Measurements from ENCODE around the gene PRKAR1B. TPM values are rescaled to one million over a fixed set of nuclear protein-coding genes. Genes with fewer than 3 reads are reported as not detected.
A peak's percentile ranks its signal among the peaks of the same experiment; 100 is the strongest.

The PRKAR1B gene
- total and polyA plus RNA-seq, 7 donors: 1.4 to 4.6 (median 1.9) TPM

DNA sequence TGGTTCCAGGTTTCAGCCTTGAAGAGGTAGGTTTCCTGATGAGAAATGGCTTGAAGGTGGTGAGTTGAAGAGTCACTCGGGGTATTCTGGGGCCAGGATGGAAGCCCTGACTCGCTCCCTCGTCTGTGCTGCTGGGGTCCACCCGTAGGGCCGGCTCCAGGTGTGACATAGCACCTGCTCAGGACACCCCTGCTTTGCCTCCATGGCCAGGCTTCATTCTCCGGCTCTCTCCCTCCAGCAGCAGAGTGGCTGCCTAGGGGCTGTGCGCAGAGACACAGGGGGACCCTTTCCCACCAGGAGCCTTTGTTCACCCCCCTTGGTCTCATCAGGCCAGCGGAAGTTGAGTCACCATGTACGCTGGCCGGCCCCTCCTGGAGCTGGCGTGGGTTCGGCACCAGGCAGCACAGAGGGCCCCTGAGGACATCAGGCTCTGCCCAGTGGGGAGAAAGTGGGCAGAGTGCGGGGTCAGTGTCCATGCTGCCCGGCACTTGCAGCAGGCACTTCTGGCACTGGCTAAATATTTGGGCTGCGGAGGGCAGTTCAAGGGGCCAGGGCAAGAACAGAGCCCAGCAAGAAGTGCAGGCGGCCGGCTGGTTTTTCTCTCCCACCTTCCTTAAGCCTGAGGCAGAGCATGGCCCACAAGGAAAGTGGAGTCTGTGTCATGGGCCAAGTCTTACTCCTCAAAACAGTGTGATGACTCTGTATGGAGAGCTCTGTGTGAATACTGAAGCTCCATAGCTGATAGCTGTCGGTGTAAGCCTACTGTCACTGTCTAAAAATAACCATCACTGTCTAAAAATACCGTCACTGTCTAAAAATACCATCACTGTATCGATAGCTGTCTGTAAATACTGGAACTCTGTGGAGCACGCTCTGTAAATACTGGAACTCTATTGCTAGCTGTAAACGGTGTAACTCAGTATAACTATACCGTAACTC is 3.7 kb upstream of the PRKAR1B start:
- intact Hi-C loops (cut with DNase I): loop anchor here (5.0 kb wide), 2 partner anchors 208 to 408 kb away; no protein-coding TSS in a partner anchor
- Histone ChIP-seq H3K36me3 (ENCODE audit: insufficient read depth in 1 of 2, low read depth in 1 of 2) (peaks cover 0 to 3% of the 10 kb centered on the region in 2 donors), H3K27ac (peak overlapping the region; percentile 87), H3K9me3 (peaks cover 10% of the 10 kb centered on the region), H3K4me1 (peaks cover 29% of the 10 kb centered on the region), H3K4me3 (peak overlapping the region; percentile 31), H3K27me3 (ENCODE audit: insufficient read depth in 3 of 3, low read length in 2 of 3) (no peaks in the 10 kb centered on the region)
- ATAC-seq (peak; percentile 76 to 88 (median 86)), DNase-seq (peak in 1 of 2 donors; percentile 36)
- TF ChIP-seq, protein P1, sequence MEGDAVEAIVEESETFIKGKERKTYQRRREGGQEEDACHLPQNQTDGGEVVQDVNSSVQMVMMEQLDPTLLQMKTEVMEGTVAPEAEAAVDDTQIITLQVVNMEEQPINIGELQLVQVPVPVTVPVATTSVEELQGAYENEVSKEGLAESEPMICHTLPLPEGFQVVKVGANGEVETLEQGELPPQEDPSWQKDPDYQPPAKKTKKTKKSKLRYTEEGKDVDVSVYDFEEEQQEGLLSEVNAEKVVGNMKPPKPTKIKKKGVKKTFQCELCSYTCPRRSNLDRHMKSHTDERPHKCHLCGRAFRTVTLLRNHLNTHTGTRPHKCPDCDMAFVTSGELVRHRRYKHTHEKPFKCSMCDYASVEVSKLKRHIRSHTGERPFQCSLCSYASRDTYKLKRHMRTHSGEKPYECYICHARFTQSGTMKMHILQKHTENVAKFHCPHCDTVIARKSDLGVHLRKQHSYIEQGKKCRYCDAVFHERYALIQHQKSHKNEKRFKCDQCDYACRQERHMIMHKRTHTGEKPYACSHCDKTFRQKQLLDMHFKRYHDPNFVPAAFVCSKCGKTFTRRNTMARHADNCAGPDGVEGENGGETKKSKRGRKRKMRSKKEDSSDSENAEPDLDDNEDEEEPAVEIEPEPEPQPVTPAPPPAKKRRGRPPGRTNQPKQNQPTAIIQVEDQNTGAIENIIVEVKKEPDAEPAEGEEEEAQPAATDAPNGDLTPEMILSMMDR (IDR thresholded peaks at IDR 0.05): no peak
- WGBS, 3 donors: 50 to 64% (median 52%) methylated on average over 23 of the region's 23 CpGs

DNA sequence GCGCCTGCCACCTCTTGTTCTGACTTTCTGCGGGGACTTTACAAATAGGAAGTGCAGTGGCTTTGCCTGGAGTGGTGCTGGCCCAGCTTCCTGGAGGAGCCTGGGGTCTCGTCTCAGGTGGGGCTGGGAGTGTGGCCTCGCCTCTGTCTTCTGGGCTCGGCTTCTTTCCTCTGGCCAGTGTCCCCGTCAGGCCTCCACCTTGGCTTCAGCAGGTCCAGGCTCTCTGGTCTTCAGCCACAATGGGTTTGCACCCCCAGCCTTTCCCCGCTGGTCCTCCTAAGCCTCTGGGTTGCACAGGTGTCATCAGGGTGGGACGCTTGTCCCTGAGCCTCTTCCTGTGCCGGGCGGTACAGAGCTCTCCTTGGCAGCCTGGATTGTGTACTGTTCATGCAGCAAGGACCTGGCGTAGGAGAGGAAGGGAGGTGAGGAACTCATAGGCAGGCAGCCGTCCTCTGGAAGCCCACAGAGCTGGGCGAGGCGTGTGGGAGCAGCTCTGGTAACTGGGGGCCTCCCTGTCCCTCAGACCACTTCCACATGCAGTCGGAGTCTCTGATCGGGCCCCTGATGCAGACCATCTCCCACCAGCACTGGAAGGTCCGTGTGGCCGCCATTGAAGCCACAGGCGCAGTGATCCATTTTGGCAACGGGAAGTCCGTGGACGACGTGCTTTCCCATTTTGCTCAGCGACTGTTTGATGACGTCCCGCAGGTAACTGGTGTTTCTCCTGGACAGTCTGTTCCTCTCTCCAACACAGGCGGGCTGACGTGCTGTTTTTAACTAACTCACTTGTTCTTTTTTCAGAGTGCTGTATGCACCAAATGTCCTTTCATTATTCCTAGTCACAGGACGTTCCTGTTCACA is 2.3 kb upstream of the PRKAR1B start:
- no peak for ATAC-seq
- intact Hi-C loops (cut with DNase I): loop anchor here in 1 of 2 donors (5.0 kb wide), 1 partner anchor 207 kb away; no protein-coding TSS in a partner anchor
- WGBS, 3 donors: 89 to 90% (median 89%) methylated on average over 29 of the region's 29 CpGs
- Histone ChIP-seq H3K4me1 (peaks cover 29% of the 10 kb centered on the region), H3K4me3 (no peak overlapping the region), H3K27ac (peak overlapping the region; percentile 87), H3K27me3 (ENCODE audit: insufficient read depth in 3 of 3, low read length in 2 of 3) (no peaks in the 10 kb centered on the region), H3K9me3 (peaks cover 7% of the 10 kb centered on the region), H3K36me3 (ENCODE audit: insufficient read depth in 1 of 2, low read depth in 1 of 2) (peaks cover 0 to 3% of the 10 kb centered on the region in 2 donors)
- DNase-seq: no peak
- TF ChIP-seq, protein P1 (IDR thresholded peaks at IDR 0.05): no peak

DNA sequence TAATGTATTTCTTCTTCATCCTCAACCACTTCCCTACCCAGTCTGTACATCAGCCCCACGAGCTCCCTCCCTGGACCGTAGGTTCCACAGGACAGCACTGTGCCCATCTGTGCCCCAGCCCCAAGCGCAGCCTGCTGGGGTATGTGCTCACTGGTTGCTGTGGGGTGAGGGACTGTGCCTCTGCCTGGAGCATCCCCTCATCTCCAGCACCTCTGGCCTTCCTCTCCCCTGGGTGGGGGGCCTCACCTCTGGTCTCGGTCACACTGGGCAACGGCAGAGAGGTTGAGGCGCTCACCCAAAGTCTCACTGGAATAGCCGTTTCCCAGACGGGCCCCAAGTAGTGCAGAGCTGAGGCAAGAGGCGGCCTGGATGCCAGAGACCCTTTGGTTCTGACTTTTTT is 1.5 kb upstream of the PRKAR1B start:
- Histone ChIP-seq H3K36me3 (ENCODE audit: insufficient read depth in 1 of 2, low read depth in 1 of 2) (peaks cover 0 to 3% of the 10 kb centered on the region in 2 donors), H3K9me3 (no peaks in the 10 kb centered on the region), H3K27me3 (ENCODE audit: insufficient read depth in 3 of 3, low read length in 2 of 3) (no peaks in the 10 kb centered on the region), H3K4me3 (peak overlapping the region; percentile 32), H3K4me1 (peaks cover 29% of the 10 kb centered on the region), H3K27ac (no peak overlapping the region)
- no peak for ATAC-seq
- DNase-seq: no peak
- intact Hi-C loops (cut with DNase I): loop anchor here in 1 of 2 donors (5.0 kb wide), 1 partner anchor 206 kb away; no protein-coding TSS in a partner anchor
- TF ChIP-seq, protein P1 (IDR thresholded peaks at IDR 0.05): no peak
- 80 to 85% (median 83%) methylated on average over 8 to 9 of the region's 9 CpGs for WGBS, 3 donors

DNA sequence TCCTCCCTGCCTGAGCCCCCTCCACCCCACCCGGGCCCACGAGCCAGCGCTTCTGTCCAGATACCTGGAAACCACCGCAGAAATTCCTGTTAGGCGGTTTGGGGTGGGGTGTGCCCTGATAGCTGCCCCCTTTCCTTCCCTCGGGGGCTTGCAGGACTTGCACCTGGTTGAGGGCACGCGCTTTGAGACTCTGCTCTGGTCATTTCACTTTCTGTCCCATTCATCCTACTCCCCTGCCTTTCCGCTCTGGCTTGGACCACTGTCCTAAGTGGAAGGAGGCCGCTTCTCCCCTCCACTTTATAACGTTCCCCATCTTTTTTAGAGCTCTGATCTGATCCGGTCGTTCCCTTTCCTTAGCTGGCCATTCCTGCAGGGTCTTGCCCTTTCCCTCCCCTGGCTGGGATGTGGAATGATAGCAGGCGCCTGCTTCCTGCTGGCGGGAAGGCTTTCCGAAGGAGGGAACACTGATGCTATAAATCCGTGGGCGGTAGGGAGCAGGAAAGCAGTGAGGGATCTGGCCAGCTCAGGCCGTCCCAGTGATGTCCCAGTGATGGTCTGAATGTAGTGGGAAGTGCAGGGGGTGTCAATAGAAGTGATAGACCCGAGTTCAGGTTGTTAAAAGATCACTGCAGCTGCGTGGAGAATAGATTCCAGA is 852 bp upstream of the PRKAR1B start:
- 19 to 25% (median 20%) methylated on average over 19 to 21 of the region's 21 CpGs for WGBS, 3 donors
- Histone ChIP-seq H3K4me3 (peak overlapping the region; percentile 32), H3K9me3 (no peaks in the 10 kb centered on the region), H3K27ac (no peak overlapping the region), H3K27me3 (ENCODE audit: insufficient read depth in 3 of 3, low read length in 2 of 3) (no peaks in the 10 kb centered on the region), H3K36me3 (ENCODE audit: insufficient read depth in 1 of 2, low read depth in 1 of 2) (peaks cover 0 to 3% of the 10 kb centered on the region in 2 donors), H3K4me1 (peaks cover 28% of the 10 kb centered on the region)
- no peak for DNase-seq
- intact Hi-C loops (cut with DNase I): loop anchor here in 1 of 2 donors (5.0 kb wide), 1 partner anchor 206 kb away; no protein-coding TSS in a partner anchor
- no peak for ATAC-seq
- TF ChIP-seq, protein P1 (IDR thresholded peaks at IDR 0.05): no peak

Data from psoas muscle (tissue), 8 donors.